Chondrocyte (in vitro differentiated cells): ENCODE data around the gene RREB1. TPM values are rescaled to one million over a fixed set of nuclear protein-coding genes. Genes with fewer than 3 reads are reported as not detected.

ENCODE experiments used
- DNase-seq: peaks from one replicate; pipeline ENCODE4 v3.0.0; 2021; ENCODE audit warnings: mixed read lengths, low spot score
- H3K27ac Mint-ChIP-seq: one replicate; pipeline ENCODE4 v1.8.0; 2021; ENCODE audit warnings: mild to moderate bottlenecking, moderate library complexity, mixed read lengths; ENCODE audit not compliant: unreplicated experiment
- H3K27me3 Mint-ChIP-seq: 2 replicates; pipeline ENCODE4 v1.8.0; 2021; ENCODE audit warnings: low read depth, mixed read lengths
- H3K36me3 Mint-ChIP-seq: 2 replicates; pipeline ENCODE4 v1.8.0; 2021; ENCODE audit warnings: low read depth, mixed read lengths
- H3K4me1 Mint-ChIP-seq: 2 replicates; pipeline ENCODE4 v1.8.0; 2021; ENCODE audit warnings: low read depth, mild to moderate bottlenecking, mixed read lengths
- H3K4me3 Mint-ChIP-seq: one replicate; pipeline ENCODE4 v1.8.0; 2021; ENCODE audit warnings: mild to moderate bottlenecking, moderate library complexity, mixed read lengths; ENCODE audit not compliant: unreplicated experiment
- H3K9me3 Mint-ChIP-seq: 2 replicates; pipeline ENCODE4 v1.8.0; 2021; ENCODE audit warnings: low read depth, mixed read lengths
- CTCF ChIP-seq: fragments of 200-600 bp; sonication (generic); IDR thresholded peaks from 2 replicates; pipeline ENCODE4 v1.5.0; 2021; ENCODE audit warnings: antibody characterized with exemption, mild to moderate bottlenecking, moderate library complexity
- total RNA-seq: library from RNA; stranded (reverse); gene quantifications from 3 replicates; pipeline ENCODE4 v1.2.1, GENCODE V29; 2021

The RREB1 gene
- total RNA-seq, 1 donor from 2014 or later = 28.4 TPM

- no peak for DNase-seq
- H3K36me3 Mint-ChIP-seq = no peaks in the 10 kb centered on the region
- no peaks in the 10 kb centered on the region for H3K9me3 Mint-ChIP-seq
- H3K4me1 Mint-ChIP-seq = peaks cover 78% of the 10 kb centered on the region
- peak overlapping the region; percentile 61 for H3K27ac Mint-ChIP-seq
- no peak for TF ChIP-seq CTCF
- H3K27me3 Mint-ChIP-seq = no peaks in the 10 kb centered on the region
- no peak overlapping the region for H3K4me3 Mint-ChIP-seq
Measured at GRCh38 chr6:7142918-7143475, 35.2 kb downstream of the RREB1 start.

- DNase-seq = no peak
- H3K36me3 Mint-ChIP-seq = no peaks in the 10 kb centered on the region
- TF ChIP-seq CTCF = peak; percentile 71
- H3K4me3 Mint-ChIP-seq = no peak overlapping the region
- no peaks in the 10 kb centered on the region for H3K27me3 Mint-ChIP-seq
- H3K9me3 Mint-ChIP-seq = no peaks in the 10 kb centered on the region
- peaks cover 78% of the 10 kb centered on the region for H3K4me1 Mint-ChIP-seq
- H3K27ac Mint-ChIP-seq = peak overlapping the region; percentile 54
Measured at GRCh38 chr6:7143476-7143974, 35.8 kb downstream of the RREB1 start.

- no peaks in the 10 kb centered on the region for H3K27me3 Mint-ChIP-seq
- peaks cover 75% of the 10 kb centered on the region for H3K4me1 Mint-ChIP-seq
- no peak overlapping the region for H3K4me3 Mint-ChIP-seq
- no peaks in the 10 kb centered on the region for H3K36me3 Mint-ChIP-seq
- H3K9me3 Mint-ChIP-seq = no peaks in the 10 kb centered on the region
- TF ChIP-seq CTCF = no peak
- DNase-seq = no peak
- H3K27ac Mint-ChIP-seq = peak overlapping the region; percentile 45
Measured at GRCh38 chr6:7144872-7145584, 37.3 kb downstream of the RREB1 start.

- no peak for TF ChIP-seq CTCF
- H3K4me1 Mint-ChIP-seq = peaks cover 77% of the 10 kb centered on the region
- H3K27me3 Mint-ChIP-seq = no peaks in the 10 kb centered on the region
- DNase-seq = no peak
- no peaks in the 10 kb centered on the region for H3K9me3 Mint-ChIP-seq
- H3K4me3 Mint-ChIP-seq = no peak overlapping the region
- H3K36me3 Mint-ChIP-seq = no peaks in the 10 kb centered on the region
- peak overlapping the region; percentile 95 for H3K27ac Mint-ChIP-seq
Measured at GRCh38 chr6:7145585-7145884, 37.8 kb downstream of the RREB1 start.

GRCh38 chr6:7145885-7146828 lies 38.4 kb downstream of the RREB1 start:
- DNase-seq = no peak
- no peaks in the 10 kb centered on the region for H3K9me3 Mint-ChIP-seq
- H3K36me3 Mint-ChIP-seq = no peaks in the 10 kb centered on the region
- peaks cover 81% of the 10 kb centered on the region for H3K4me1 Mint-ChIP-seq
- TF ChIP-seq CTCF = no peak
- no peaks in the 10 kb centered on the region for H3K27me3 Mint-ChIP-seq
- H3K4me3 Mint-ChIP-seq = peak overlapping the region; percentile 52
- H3K27ac Mint-ChIP-seq = peak overlapping the region; percentile 95
